Natural killer cell (primary cell): ENCODE data around the gene ZNF236. TPM values are rescaled to one million over a fixed set of nuclear protein-coding genes. Genes with fewer than 3 reads are reported as not detected.

ENCODE experiments used
- ATAC-seq, 3 donors: fragments of 150-1000 bp in 2 of 3; fragments of 200-7000 bp in 1 of 3; cut with Tn5 transposase; 1 replicate in 1 of 3; 2 replicates in 2 of 3; pipeline ENCODE4 v1.10.0; 2021; ENCODE audit warnings: mild to moderate bottlenecking in 2 of 3, moderate library complexity in 2 of 3
- DNase-seq, 2 donors: peaks; one replicate each; pipeline versions ENCODE4 v3.0.0 to v3.0.0-alpha.2; 2013 to 2021; ENCODE audit warnings: mixed read lengths in 1 of 2
- H3K27ac ChIP-seq: one replicate; pipeline ENCODE4 v1.5.1; 2013; ENCODE audit warnings: mild to moderate bottlenecking, low read length
- H3K27me3 ChIP-seq: one replicate; pipeline ENCODE4 v1.6.1; 2013; ENCODE audit warnings: low read length; ENCODE audit not compliant: control insufficient read depth, insufficient read depth
- H3K36me3 ChIP-seq: one replicate; pipeline ENCODE4 v1.6.1; 2013; ENCODE audit warnings: low read length; ENCODE audit not compliant: control insufficient read depth, insufficient read depth
- H3K4me1 ChIP-seq: one replicate; pipeline ENCODE4 v1.6.1; 2013; ENCODE audit warnings: low read length; ENCODE audit not compliant: control insufficient read depth, insufficient read depth
- H3K4me3 ChIP-seq: one replicate; pipeline ENCODE4 v1.5.1; 2013; ENCODE audit warnings: low read length
- H3K9me3 ChIP-seq: one replicate; pipeline ENCODE4 v1.6.1; 2013; ENCODE audit warnings: low read length; ENCODE audit not compliant: control insufficient read depth, insufficient read depth
- H3K27ac Mint-ChIP-seq, 2 donors: one replicate each; pipeline ENCODE4 v1.8.0; 2022; ENCODE audit warnings: mild to moderate bottlenecking in 2 of 2, mixed read lengths in 2 of 2, moderate library complexity in 1 of 2
- H3K27me3 Mint-ChIP-seq, 2 donors: one replicate each; pipeline ENCODE4 v1.8.0; 2022; ENCODE audit warnings: low read depth in 2 of 2, mixed read lengths in 2 of 2
- H3K36me3 Mint-ChIP-seq: one replicate; pipeline ENCODE4 v1.8.0; 2022; ENCODE audit warnings: mixed read lengths
- H3K4me1 Mint-ChIP-seq, 2 donors: one replicate each; pipeline ENCODE4 v1.8.0; 2022; ENCODE audit warnings: mixed read lengths in 2 of 2
- H3K4me3 Mint-ChIP-seq: one replicate; pipeline ENCODE4 v1.8.0; 2022; ENCODE audit warnings: mild to moderate bottlenecking, moderate library complexity, mixed read lengths
- H3K9me3 Mint-ChIP-seq, 2 donors: one replicate each; pipeline ENCODE4 v1.8.0; 2022; ENCODE audit warnings: mixed read lengths in 2 of 2
- CTCF ChIP-seq: fragments of 200-600 bp; IDR thresholded peaks from one replicate; pipeline ENCODE4 v1.8.0; 2022; ENCODE audit warnings: antibody characterized with exemption
- WGBS: methylation state at CpG from one replicate; pipeline ENCODE4 v1.1.7; 2013; ENCODE audit warnings: missing lambda C conversion rate; ENCODE audit not compliant: insufficient coverage; 5-methylcytosine and 5-hydroxymethylcytosine counted together
- intact Hi-C: fragments of 100-400 bp; cut with micrococcal nuclease; formaldehyde crosslinking; loops from one replicate; pipeline ENCODE4 v1.14.2; 2022
- total RNA-seq, 4 donors: library from RNA; stranded (reverse); fragments of 120-200 nt in 1 of 4; gene quantifications; one replicate each; pipeline versions ENCODE4 v1.2.3 to v1.2.4, GENCODE V29; 2013 to 2022

The ZNF236 gene
- total RNA-seq, 3 donors from 2014 or later (not counting 1 experiment from before 2014, with no cell fraction given) = 35.1 to 42.2 (median 39.7) TPM

- peaks cover 0 to under 1% of the 10 kb centered on the region in 2 donors for H3K4me1 Mint-ChIP-seq
- TF ChIP-seq CTCF = no peak
- Histone ChIP-seq H3K4me1 (no peaks in the 10 kb centered on the region), H3K27ac (no peak overlapping the region), H3K36me3 (peaks cover 52% of the 10 kb centered on the region), H3K9me3 (no peaks in the 10 kb centered on the region), H3K27me3 (no peaks in the 10 kb centered on the region), H3K4me3 (no peak overlapping the region)
- H3K27me3 Mint-ChIP-seq = no peaks in the 10 kb centered on the region
- H3K36me3 Mint-ChIP-seq = peaks cover 27% of the 10 kb centered on the region
- no peak overlapping the region for H3K27ac Mint-ChIP-seq
- no peak for DNase-seq
- no peak overlapping the region for H3K4me3 Mint-ChIP-seq
- intact Hi-C loops = no loop called here
- ATAC-seq = no peak
- 97% methylated on average over 17 of the region's 17 CpGs for WGBS
- H3K9me3 Mint-ChIP-seq = no peaks in the 10 kb centered on the region
These were observed 57.7 kb downstream of the ZNF236 start for GRCh38 chr18:76880026-76880425.

- H3K4me3 ChIP-seq = no peak overlapping the region
- H3K27ac Mint-ChIP-seq = no peak overlapping the region
- H3K27me3 ChIP-seq = no peaks in the 10 kb centered on the region
- no peak for TF ChIP-seq CTCF
- ATAC-seq (no peak), DNase-seq (no peak)
- no peaks in the 10 kb centered on the region for H3K27me3 Mint-ChIP-seq
- H3K36me3 ChIP-seq = peaks cover 58% of the 10 kb centered on the region
- no peak overlapping the region for H3K27ac ChIP-seq
- H3K36me3 Mint-ChIP-seq = peaks cover 27% of the 10 kb centered on the region
- intact Hi-C loops = no loop called here
- no peaks in the 10 kb centered on the region for H3K9me3 ChIP-seq
- H3K4me1 Mint-ChIP-seq = peaks cover 0 to 1% of the 10 kb centered on the region in 2 donors
- WGBS = 97% methylated on average over 4 of the region's 4 CpGs
- no peaks in the 10 kb centered on the region for H3K4me1 ChIP-seq
- no peaks in the 10 kb centered on the region for H3K9me3 Mint-ChIP-seq
- no peak overlapping the region for H3K4me3 Mint-ChIP-seq
These were observed 59.4 kb downstream of the ZNF236 start for GRCh38 chr18:76881744-76882143.

GRCh38 chr18:76882146-76882545, 59.8 kb downstream of the ZNF236 start:
- H3K36me3 ChIP-seq = peaks cover 55% of the 10 kb centered on the region
- H3K4me3 Mint-ChIP-seq = no peak overlapping the region
- no peaks in the 10 kb centered on the region for H3K9me3 Mint-ChIP-seq
- peaks cover 0 to 5% of the 10 kb centered on the region in 2 donors for H3K4me1 Mint-ChIP-seq
- H3K27me3 ChIP-seq = no peaks in the 10 kb centered on the region
- ATAC-seq (no peak), DNase-seq (no peak)
- TF ChIP-seq CTCF = no peak
- H3K27ac ChIP-seq = no peak overlapping the region
- no peaks in the 10 kb centered on the region for H3K4me1 ChIP-seq
- H3K9me3 ChIP-seq = no peaks in the 10 kb centered on the region
- H3K4me3 ChIP-seq = no peak overlapping the region
- peaks cover 27% of the 10 kb centered on the region for H3K36me3 Mint-ChIP-seq
- 78% methylated on average over 5 of the region's 5 CpGs for WGBS
- intact Hi-C loops = no loop called here
- H3K27ac Mint-ChIP-seq = no peak overlapping the region
- H3K27me3 Mint-ChIP-seq = no peaks in the 10 kb centered on the region

GRCh38 chr18:76885001-76885400, 62.6 kb downstream of the ZNF236 start:
- Histone ChIP-seq H3K27ac (no peak overlapping the region), H3K4me3 (no peak overlapping the region), H3K27me3 (no peaks in the 10 kb centered on the region), H3K9me3 (no peaks in the 10 kb centered on the region), H3K4me1 (no peaks in the 10 kb centered on the region), H3K36me3 (peaks cover 61% of the 10 kb centered on the region)
- no peaks in the 10 kb centered on the region for H3K27me3 Mint-ChIP-seq
- no peak overlapping the region for H3K4me3 Mint-ChIP-seq
- H3K4me1 Mint-ChIP-seq = peaks cover 5 to 8% of the 10 kb centered on the region in 2 donors
- no peak for ATAC-seq
- WGBS = 99% methylated on average over 5 of the region's 5 CpGs
- no peak for TF ChIP-seq CTCF
- H3K27ac Mint-ChIP-seq = no peak overlapping the region
- H3K36me3 Mint-ChIP-seq = peaks cover 34% of the 10 kb centered on the region
- no peak for DNase-seq
- H3K9me3 Mint-ChIP-seq = no peaks in the 10 kb centered on the region
- intact Hi-C loops = no loop called here
